Ishikawa (cell line): ENCODE measurements around the gene NANOS3.

Source experiments
- CEBPB ChIP-seq: IDR thresholded peaks from 2 replicates; pipeline ENCODE4 v1.6.1; 2012
- CREB1 ChIP-seq: IDR thresholded peaks from 2 replicates; pipeline ENCODE4 v1.6.1; 2012; ENCODE audit warnings: low read depth
- EP300 ChIP-seq: IDR thresholded peaks from 2 replicates; pipeline ENCODE4 v1.6.1; 2012; ENCODE audit warnings: borderline replicate concordance
- FOXM1 ChIP-seq: IDR thresholded peaks from 2 replicates; pipeline ENCODE4 v1.6.1; 2012; ENCODE audit warnings: low read depth, borderline replicate concordance
- NFIC ChIP-seq: IDR thresholded peaks from 2 replicates; pipeline ENCODE4 v1.6.1; 2012
- RAD21 ChIP-seq: IDR thresholded peaks from 2 replicates; pipeline ENCODE4 v1.6.1; 2012; ENCODE audit warnings: low read depth
- TAF1 ChIP-seq: IDR thresholded peaks from 2 replicates; pipeline ENCODE4 v1.6.1; 2012; ENCODE audit warnings: low read depth, mild to moderate bottlenecking
- TCF12 ChIP-seq: IDR thresholded peaks from 2 replicates; pipeline ENCODE4 v1.6.1; 2012; ENCODE audit warnings: low read depth
- TEAD4 ChIP-seq: IDR thresholded peaks from 2 replicates; pipeline ENCODE4 v1.6.1; 2012
- USF1 ChIP-seq: IDR thresholded peaks from 2 replicates; pipeline ENCODE4 v1.6.1; 2012
- YY1 ChIP-seq: IDR thresholded peaks from 2 replicates; pipeline ENCODE4 v1.6.1; 2012; ENCODE audit warnings: low read depth
- ZBTB7A ChIP-seq: IDR thresholded peaks from 2 replicates; pipeline ENCODE4 v1.6.1; 2012; ENCODE audit warnings: low read depth
- TF ChIP-seq, protein P1 (sequence below): IDR thresholded peaks from 2 replicates; pipeline ENCODE4 v1.6.1; 2012
- TF ChIP-seq, protein P2 (sequence below): IDR thresholded peaks from 2 replicates; pipeline ENCODE4 v1.6.1; 2012; ENCODE audit warnings: low read depth, mild to moderate bottlenecking

GRCh38 chr19:13859361-13859880 lies 17.5 kb upstream of the NANOS3 start:
- no peak for TF ChIP-seq FOXM1
- no peak for TF ChIP-seq RAD21
- TF ChIP-seq, protein P1, sequence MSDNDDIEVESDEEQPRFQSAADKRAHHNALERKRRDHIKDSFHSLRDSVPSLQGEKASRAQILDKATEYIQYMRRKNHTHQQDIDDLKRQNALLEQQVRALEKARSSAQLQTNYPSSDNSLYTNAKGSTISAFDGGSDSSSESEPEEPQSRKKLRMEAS, result no peak
- no peak for TF ChIP-seq EP300
- TF ChIP-seq CREB1, result no peak
- TF ChIP-seq TAF1, result no peak
- TF ChIP-seq CEBPB, result no peak
- TF ChIP-seq, protein P2, sequence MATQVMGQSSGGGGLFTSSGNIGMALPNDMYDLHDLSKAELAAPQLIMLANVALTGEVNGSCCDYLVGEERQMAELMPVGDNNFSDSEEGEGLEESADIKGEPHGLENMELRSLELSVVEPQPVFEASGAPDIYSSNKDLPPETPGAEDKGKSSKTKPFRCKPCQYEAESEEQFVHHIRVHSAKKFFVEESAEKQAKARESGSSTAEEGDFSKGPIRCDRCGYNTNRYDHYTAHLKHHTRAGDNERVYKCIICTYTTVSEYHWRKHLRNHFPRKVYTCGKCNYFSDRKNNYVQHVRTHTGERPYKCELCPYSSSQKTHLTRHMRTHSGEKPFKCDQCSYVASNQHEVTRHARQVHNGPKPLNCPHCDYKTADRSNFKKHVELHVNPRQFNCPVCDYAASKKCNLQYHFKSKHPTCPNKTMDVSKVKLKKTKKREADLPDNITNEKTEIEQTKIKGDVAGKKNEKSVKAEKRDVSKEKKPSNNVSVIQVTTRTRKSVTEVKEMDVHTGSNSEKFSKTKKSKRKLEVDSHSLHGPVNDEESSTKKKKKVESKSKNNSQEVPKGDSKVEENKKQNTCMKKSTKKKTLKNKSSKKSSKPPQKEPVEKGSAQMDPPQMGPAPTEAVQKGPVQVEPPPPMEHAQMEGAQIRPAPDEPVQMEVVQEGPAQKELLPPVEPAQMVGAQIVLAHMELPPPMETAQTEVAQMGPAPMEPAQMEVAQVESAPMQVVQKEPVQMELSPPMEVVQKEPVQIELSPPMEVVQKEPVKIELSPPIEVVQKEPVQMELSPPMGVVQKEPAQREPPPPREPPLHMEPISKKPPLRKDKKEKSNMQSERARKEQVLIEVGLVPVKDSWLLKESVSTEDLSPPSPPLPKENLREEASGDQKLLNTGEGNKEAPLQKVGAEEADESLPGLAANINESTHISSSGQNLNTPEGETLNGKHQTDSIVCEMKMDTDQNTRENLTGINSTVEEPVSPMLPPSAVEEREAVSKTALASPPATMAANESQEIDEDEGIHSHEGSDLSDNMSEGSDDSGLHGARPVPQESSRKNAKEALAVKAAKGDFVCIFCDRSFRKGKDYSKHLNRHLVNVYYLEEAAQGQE, result no peak
- no peak for TF ChIP-seq YY1
- no peak for TF ChIP-seq NFIC
- no peak for TF ChIP-seq ZBTB7A
- TF ChIP-seq USF1, result no peak
- TF ChIP-seq TEAD4, result no peak
- TF ChIP-seq TCF12, result no peak
